ENCODE results near the gene SGPP2.

Gene SGPP2

DNA sequence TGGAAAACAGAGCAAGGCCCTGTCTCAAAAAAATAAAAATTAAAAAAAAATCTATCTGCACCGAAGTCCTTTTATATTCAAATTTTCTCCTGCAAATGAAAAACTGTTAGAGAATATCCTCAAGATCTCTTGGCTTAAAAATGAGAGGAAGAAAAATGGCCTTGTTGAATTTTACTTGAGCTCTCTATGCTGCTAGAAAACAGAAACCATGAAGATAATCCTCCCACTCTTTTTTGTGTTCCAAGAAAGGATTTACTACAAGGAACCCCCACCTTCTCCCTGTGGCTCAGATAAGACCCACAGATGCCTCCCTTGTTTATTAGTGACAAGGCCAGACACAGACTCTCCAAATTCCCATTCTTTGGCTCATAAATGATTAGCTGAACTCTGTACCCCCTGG lies 71.0 kb downstream of the SGPP2 start:
- TF ChIP-seq, protein P1, sequence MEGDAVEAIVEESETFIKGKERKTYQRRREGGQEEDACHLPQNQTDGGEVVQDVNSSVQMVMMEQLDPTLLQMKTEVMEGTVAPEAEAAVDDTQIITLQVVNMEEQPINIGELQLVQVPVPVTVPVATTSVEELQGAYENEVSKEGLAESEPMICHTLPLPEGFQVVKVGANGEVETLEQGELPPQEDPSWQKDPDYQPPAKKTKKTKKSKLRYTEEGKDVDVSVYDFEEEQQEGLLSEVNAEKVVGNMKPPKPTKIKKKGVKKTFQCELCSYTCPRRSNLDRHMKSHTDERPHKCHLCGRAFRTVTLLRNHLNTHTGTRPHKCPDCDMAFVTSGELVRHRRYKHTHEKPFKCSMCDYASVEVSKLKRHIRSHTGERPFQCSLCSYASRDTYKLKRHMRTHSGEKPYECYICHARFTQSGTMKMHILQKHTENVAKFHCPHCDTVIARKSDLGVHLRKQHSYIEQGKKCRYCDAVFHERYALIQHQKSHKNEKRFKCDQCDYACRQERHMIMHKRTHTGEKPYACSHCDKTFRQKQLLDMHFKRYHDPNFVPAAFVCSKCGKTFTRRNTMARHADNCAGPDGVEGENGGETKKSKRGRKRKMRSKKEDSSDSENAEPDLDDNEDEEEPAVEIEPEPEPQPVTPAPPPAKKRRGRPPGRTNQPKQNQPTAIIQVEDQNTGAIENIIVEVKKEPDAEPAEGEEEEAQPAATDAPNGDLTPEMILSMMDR (IDR thresholded peaks at IDR 0.05) = no peak

- TF ChIP-seq, protein P1 (IDR thresholded peaks at IDR 0.05) = no peak
These were observed 74.9 kb downstream of the SGPP2 start for GRCh38 chr2:222499226-222499625.

- TF ChIP-seq, protein P1 (IDR thresholded peaks at IDR 0.05) = no peak
These were observed 79.8 kb downstream of the SGPP2 start for GRCh38 chr2:222504191-222504590.

GRCh38 chr2:222504719-222505118 lies 80.4 kb downstream of the SGPP2 start:
- TF ChIP-seq, protein P1 (IDR thresholded peaks at IDR 0.05) = no peak

DNA sequence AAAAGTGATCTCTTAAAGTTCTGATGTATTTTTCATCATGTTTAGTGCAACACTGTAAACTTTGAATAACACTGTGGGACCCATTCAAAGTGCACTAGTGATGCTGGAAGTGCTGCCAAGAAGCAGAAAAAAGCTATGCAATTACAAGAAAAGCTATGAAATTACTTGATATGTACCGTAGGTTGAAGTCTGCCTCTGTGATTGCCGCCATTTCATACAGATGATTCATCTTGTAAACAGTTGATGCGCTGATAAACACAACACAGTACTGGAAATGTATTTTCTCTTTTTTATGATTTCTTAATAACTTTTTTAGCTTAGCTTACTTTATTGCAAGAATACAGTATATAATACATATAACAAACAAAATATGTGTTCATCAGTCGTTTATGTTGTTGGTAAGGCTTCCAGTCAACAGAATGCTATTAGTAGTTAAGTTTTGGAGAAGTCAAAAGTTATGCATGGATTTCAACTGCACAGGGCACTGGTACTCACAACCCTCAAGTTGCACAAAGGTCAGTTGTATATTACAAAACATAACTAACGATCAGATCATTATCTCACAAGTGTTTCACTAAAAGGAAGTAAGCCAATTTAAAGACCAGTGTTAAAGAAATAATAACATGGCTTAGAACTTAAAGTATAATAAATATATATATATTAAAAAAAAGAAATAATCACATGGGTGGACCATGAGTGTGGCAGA lies 82.0 kb downstream of the SGPP2 start:
- TF ChIP-seq, protein P1 (IDR thresholded peaks at IDR 0.05) = no peak

DNA sequence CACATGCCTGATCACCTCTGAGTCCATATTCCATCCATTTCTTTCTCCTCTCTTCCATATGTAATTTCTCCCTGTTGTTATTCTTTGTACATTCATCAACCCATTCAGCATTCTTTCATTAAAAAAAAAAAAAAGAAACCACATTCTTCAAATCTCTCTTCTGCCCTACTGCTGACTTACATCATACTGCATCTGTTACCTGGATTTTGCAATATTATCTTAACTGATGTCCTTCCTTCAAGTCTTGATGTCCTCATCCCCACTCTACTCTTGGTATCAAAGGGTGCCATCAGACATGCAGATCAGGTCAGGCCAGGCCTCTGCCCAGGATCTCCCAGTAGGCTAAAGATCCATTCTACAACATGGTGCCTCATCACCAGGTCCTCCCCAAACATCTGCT lies 90.6 kb downstream of the SGPP2 start:
- TF ChIP-seq, protein P1 (IDR thresholded peaks at IDR 0.05) = no peak

DNA sequence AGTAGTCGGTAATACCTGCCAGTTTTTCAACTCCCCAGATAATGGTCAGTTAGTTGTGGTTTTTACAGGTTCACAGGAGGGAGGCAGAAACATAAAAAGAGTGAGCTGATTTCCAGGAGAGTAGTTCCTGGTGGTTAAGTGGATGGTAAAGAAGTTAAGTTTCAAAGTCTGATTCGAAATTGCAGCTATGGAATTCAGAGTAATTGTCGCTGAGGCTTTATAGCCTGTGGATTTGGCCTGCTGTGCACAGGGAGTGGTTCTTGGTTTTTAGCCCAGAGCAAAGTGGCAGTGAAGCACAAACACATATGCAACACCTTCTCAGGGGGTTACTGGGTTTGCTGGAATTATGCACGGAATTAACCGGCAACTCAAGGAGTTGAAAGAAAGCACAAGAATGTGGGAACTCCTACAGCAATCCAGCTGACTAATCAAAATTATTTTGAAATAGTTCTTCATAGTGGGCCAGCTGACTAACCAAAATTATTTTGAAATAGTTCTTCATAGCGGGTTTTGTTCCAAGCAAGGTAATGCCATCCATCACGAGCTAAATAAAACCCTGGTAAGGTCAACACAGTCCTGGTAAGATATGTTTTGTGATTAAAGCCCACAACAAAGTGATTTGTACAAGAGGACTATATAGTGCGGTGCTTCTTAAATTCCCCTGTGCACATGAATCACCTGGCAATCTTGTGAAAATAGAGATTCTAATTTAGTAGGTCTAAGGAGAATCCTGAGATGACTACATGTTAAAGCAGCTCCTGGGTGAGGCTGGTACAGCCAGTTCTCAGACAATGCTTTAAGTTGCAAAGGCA lies 94.4 kb downstream of the SGPP2 start:
- TF ChIP-seq, protein P1 (IDR thresholded peaks at IDR 0.05) = no peak

All from LNCAP (cell line).